NCI-H446 (cell line): ENCODE results near the gene SCGB1C1.
"Not testable (repeated sequence)": the region's sequence is repeated elsewhere in the genome, so short reads cannot be mapped to it uniquely, and the experiment has no call there.

Source experiments
- DNase-seq, 2 experiments: peaks; one replicate each; lab custom pipeline; 2025; lab: John Stamatoyannopoulos, UW

SCGB1C1 gene

GRCh38 chr11:192674-193128, at the start of gene SCGB1C1:
Gene SCGB1C1, plus strand, starts transcription at chr11:193078. Its CDS starts 22 bp downstream, at chr11:193100.
- not testable (repeated sequence) for DNase-seq

GRCh38 chr11:180242-180641, 12.6 kb upstream of the SCGB1C1 start:
- DNase-seq, result not testable (repeated sequence)

DNA sequence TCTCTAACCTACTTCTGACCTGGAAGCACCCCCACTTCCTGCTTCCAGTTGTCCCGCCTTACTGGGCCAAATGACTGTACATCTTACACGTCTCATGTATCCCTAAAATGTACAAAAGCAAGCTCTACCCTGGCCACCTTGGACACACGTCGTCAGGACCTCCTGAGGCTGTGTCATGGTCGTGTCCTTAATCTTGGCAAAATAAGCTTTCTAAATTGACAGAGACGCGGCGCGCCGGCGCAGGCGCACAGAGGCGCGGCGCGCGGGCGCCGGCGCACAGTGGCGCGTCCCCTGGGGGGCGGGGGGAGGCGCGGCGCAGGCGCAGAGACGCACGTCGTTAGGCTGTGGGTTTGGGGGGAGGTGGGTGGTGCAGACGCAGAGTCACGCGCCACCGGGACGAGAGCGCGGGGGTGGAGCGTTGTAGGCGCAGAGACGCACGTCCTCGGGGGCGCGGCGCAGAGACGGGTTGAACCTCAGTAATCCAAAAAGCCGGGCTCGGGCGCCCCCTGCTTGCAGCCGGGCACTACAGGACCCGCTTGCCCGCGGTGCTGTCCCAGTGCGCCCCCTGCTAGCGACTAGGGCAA, 3.6 kb upstream of the SCGB1C1 start:
- not testable (repeated sequence) for DNase-seq

DNA sequence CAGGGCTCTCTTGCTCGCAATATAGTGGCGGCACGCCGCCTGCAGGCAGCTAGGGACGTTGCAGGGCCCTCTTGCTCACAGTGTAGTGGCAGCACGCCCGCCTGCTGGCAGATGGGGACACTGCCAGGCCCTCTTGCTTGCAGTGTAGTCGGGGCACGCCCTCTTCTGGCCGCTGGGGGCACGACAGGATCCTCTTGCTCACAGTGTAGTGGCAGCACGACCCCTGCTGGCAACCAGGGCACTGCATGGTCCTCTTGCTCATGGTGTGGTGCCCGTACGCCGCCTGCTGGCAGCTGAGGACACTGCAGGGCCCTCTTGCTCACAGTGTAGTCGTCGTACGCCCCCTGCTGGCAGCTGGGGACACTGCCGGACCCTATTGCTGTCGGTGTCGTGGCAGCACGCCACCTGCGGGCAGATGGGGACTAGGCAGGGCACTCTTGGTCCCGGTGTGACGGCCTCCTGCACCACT, 3.0 kb upstream of the SCGB1C1 start:
- DNase-seq, result not testable (repeated sequence)

DNA sequence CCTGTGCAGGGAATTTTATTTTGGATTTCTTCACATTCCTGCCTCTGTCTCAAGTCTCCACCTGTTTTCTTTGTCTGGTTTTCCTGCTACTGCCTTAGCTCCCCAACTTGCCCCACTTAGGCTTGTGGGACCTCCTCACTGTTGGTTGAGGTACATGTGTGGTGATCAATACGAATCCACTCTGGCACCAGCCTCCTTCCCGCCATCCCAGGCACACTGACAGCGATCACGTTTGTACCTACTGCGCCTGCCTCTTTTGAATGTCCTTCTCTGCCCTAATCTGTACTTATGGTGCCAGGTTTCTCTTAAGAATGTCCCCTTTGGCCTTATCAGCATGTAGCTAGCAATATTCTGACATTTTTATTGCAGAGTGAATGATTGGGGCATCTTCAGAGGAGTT, 2.3 kb upstream of the SCGB1C1 start:
- DNase-seq, result not testable (repeated sequence)

GRCh38 chr11:191490-192478, 1.1 kb upstream of the SCGB1C1 start:
- not testable (repeated sequence) for DNase-seq

DNA sequence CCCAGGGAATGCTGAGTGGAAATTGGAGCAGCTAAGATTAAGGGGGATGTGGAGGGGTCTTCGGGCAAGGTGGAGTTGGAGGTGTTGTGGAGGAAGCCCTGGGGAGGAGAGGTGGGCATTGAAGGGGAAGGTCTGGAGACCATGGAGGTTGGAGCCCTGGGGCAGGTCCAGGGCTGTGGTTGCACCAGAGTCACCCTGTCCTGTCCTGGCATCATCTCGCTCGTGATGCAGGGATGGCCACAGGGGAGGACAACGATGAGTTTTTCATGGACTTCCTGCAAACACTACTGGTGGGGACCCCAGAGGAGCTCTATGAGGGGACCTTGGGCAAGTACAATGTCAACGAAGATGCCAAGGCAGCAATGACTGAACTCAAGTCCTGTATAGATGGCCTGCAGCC, 603 bp downstream of the SCGB1C1 start:
- not testable (repeated sequence) for DNase-seq

- no peak for DNase-seq
These were observed 4.2 kb downstream of the SCGB1C1 start for GRCh38 chr11:196786-197731.

- DNase-seq, result no peak
These were observed 4.9 kb downstream of the SCGB1C1 start for GRCh38 chr11:197741-198235.

- no peak for DNase-seq
These were observed 5.4 kb downstream of the SCGB1C1 start for GRCh38 chr11:198236-198806.

GRCh38 chr11:199004-199581, 6.2 kb downstream of the SCGB1C1 start:
- DNase-seq, result no peak

GRCh38 chr11:199782-200181, 6.9 kb downstream of the SCGB1C1 start:
- no peak for DNase-seq

DNA sequence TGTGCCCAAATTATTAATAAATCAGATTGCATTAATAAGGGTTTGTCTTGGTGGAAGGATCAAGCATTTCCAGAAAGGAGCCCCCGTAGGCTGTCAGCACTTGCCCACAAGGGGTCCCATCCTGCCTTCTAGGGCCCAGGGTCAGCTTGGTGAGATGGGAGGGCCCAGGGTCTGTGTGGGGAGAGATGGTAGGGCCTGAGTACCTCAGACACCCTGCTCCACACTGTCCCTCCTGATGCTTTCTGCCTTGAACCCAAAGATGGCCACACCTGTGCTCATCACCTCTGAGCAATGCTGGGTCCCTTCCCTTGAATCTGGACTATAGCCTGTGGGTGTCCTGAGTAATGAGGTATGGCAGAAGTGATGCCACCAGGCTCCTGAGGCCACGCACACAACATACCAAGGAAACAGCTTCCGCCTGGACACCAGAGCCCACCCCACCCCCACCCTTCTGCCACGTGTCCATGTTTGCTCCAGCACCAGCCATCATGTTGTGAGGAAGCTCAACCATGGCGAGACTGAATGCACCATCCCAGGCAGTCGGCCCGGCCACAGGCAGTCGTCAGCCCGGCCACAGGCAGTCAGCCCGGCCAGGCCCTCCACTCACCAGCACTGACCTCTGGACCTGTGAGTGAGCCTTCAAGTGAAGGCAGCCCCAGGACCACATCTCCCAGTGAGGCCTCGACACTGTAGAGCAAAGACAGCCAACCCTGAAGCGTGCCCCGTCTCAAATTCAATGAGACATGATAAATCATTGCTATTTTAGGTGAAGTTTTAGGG, 7.5 kb downstream of the SCGB1C1 start:
- DNase-seq, result no peak

- no peak for DNase-seq
These were observed 9.1 kb downstream of the SCGB1C1 start for GRCh38 chr11:201966-202365.

GRCh38 chr11:202490-202889, 9.6 kb downstream of the SCGB1C1 start:
- DNase-seq, result no peak

- no peak for DNase-seq
These were observed 10.4 kb downstream of the SCGB1C1 start for GRCh38 chr11:203056-203944.

GRCh38 chr11:203945-204586, 11.2 kb downstream of the SCGB1C1 start:
- no peak for DNase-seq

GRCh38 chr11:204587-205109, 11.8 kb downstream of the SCGB1C1 start:
- no peak for DNase-seq
